Mesothelial cell of epicardium (in vitro differentiated cells): Measurements from ENCODE around the gene KYNU. TPM values are rescaled to one million over a fixed set of nuclear protein-coding genes. Genes with fewer than 3 reads are reported as not detected.

Experiments
- DNase-seq, 2 experiments: peaks; one replicate each; pipeline ENCODE4 v3.0.0; 2021; ENCODE audit warnings: low spot score in 2 of 2; ENCODE audit not compliant: unreplicated experiment in 2 of 2
- H3K27ac Mint-ChIP-seq: 2 replicates; pipeline ENCODE4 v1.8.0; 2021; ENCODE audit warnings: mixed read lengths
- H3K27me3 Mint-ChIP-seq: 2 replicates; pipeline ENCODE4 v1.8.0; 2021; ENCODE audit warnings: low read depth, mixed read lengths
- H3K36me3 Mint-ChIP-seq: 2 replicates; pipeline ENCODE4 v1.8.0; 2021; ENCODE audit warnings: mixed read lengths
- H3K4me1 Mint-ChIP-seq: 2 replicates; pipeline ENCODE4 v1.8.0; 2021; ENCODE audit warnings: mixed read lengths
- H3K4me3 Mint-ChIP-seq: 2 replicates; pipeline ENCODE4 v1.8.0; 2021; ENCODE audit warnings: mild to moderate bottlenecking, moderate library complexity, mixed read lengths
- H3K9me3 Mint-ChIP-seq: 2 replicates; pipeline ENCODE4 v1.8.0; 2021; ENCODE audit warnings: mixed read lengths
- CTCF ChIP-seq: fragments of 200-600 bp; sonication (generic); IDR thresholded peaks from one replicate; pipeline ENCODE4 v1.5.0; 2021; ENCODE audit warnings: antibody characterized with exemption; ENCODE audit not compliant: unreplicated experiment
- total RNA-seq: library from RNA; stranded (reverse); gene quantifications from 3 replicates; pipeline ENCODE4 v1.2.1, GENCODE V29; 2021

KYNU gene
- total RNA-seq, 1 donor from 2014 or later: 0.09 TPM

GRCh38 chr2:142987044-142987443, 109.6 kb downstream of the KYNU start:
- Mint-ChIP-seq H3K36me3 (no peaks in the 10 kb centered on the region), H3K9me3 (no peaks in the 10 kb centered on the region), H3K4me1 (peaks cover 23% of the 10 kb centered on the region), H3K27ac (no peak overlapping the region), H3K27me3 (no peaks in the 10 kb centered on the region), H3K4me3 (no peak overlapping the region)
- TF ChIP-seq CTCF: no peak
- DNase-seq: no peak

DNA sequence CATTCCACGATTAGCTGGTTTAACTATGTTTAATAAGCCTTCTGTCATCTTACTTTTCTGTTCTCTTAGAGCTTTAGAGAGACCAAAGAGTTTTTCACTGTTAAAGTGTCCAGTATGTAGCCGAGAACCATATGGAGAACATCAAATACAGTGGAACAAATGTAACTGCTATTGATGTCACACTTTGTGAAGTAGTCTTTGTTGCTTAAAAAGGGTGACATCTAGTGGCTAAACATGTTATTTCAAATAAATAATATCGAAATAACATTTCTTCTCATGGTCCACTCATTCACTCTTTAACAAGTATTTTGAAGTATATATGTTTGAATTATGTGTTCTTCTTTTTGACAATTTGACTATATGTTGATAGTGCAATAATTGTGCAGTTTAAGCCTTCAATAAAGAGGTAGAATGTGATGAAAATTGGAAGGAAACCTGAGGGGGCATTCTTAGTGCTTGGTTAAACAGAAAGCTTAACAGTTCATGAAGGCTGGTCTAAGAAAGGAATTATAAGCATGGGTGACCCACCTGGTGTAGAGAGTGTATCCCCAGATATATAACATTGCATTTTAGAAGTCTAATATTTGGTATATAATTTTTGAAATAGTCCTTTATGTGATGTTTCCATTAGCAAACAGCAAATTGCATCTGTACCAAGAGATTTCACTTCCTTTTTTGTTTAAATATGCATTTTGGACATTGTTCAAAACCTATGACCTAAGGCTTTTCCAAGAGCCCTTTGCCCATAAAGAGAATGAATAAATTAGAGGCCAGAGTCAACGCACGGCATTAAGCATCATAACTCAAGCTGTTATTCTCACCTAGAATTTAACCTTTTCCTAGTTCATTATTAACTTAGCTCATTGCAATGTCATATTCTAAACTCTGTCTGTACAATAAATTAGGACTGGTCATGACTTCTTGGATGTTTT, 112.1 kb downstream of the KYNU start:
- no peak for DNase-seq
- no peak overlapping the region for H3K27ac Mint-ChIP-seq
- H3K36me3 Mint-ChIP-seq: no peaks in the 10 kb centered on the region
- TF ChIP-seq CTCF: peak; percentile 71
- H3K9me3 Mint-ChIP-seq: no peaks in the 10 kb centered on the region
- peaks cover 44% of the 10 kb centered on the region for H3K4me1 Mint-ChIP-seq
- no peaks in the 10 kb centered on the region for H3K27me3 Mint-ChIP-seq
- H3K4me3 Mint-ChIP-seq: no peak overlapping the region

DNA sequence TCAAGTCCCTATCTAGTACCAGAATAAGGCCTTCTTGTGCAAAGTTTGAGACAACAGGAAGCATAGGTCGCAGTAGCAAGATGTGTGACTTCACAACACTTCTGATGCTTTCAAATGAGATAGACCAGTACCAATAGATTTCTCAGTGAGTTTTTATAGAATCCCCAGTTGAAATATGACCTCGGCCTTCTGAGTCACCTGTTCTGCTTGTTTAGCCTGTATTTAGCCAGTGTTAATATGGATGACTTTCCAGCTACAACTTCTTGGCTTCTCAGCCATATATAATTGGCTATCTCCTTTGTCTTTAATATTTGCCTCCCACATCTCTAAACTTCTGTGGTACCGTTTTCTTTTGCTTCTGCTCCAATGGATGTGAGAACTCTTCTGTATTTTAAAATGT, 113.8 kb downstream of the KYNU start:
- no peak overlapping the region for H3K27ac Mint-ChIP-seq
- H3K4me1 Mint-ChIP-seq: peaks cover 49% of the 10 kb centered on the region
- no peak for DNase-seq
- H3K4me3 Mint-ChIP-seq: no peak overlapping the region
- no peaks in the 10 kb centered on the region for H3K9me3 Mint-ChIP-seq
- no peak for TF ChIP-seq CTCF
- H3K27me3 Mint-ChIP-seq: no peaks in the 10 kb centered on the region
- H3K36me3 Mint-ChIP-seq: no peaks in the 10 kb centered on the region

DNA sequence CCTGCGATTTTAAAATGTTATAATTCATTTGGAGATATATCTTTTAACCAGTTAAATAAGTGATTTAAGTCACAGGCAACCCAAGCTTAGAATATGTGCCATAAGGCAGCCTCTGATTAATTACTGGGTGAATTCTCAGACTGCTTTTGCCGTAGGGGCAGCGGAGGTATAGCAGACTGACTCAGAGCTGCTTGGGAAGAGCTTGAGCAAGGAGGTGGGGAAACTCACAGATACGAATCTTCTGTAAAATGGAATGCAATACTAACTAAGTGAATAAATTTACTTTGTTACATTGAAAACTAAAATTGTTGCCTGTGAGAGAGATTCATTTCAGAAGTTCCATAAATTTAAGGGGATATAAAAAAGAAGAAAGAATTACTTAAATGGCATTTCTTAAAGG, 115.4 kb downstream of the KYNU start:
- Mint-ChIP-seq H3K27ac (peak overlapping the region; percentile 48), H3K27me3 (no peaks in the 10 kb centered on the region), H3K9me3 (no peaks in the 10 kb centered on the region), H3K4me3 (no peak overlapping the region), H3K4me1 (peaks cover 63% of the 10 kb centered on the region), H3K36me3 (no peaks in the 10 kb centered on the region)
- TF ChIP-seq CTCF: no peak
- DNase-seq: no peak

GRCh38 chr2:142993771-142994170, 116.3 kb downstream of the KYNU start:
- Mint-ChIP-seq H3K27me3 (no peaks in the 10 kb centered on the region), H3K4me1 (peaks cover 69% of the 10 kb centered on the region), H3K4me3 (no peak overlapping the region), H3K36me3 (no peaks in the 10 kb centered on the region), H3K9me3 (no peaks in the 10 kb centered on the region), H3K27ac (peak overlapping the region; percentile 23)
- DNase-seq: no peak
- TF ChIP-seq CTCF: no peak
